Activated naive CD4-positive, alpha-beta T cell treated with anti-CD3 and anti-CD28 coated beads, Interleukin-2, amount 50 U/mL, for 72 hours (primary cell): ENCODE data around the gene KIF6. TPM values are rescaled to one million over a fixed set of nuclear protein-coding genes. Genes with fewer than 3 reads are reported as not detected.
A peak's percentile ranks its signal among the peaks of the same experiment; 100 is the strongest.
"Not testable (repeated sequence)": the region's sequence is repeated elsewhere in the genome, so short reads cannot be mapped to it uniquely, and the experiment has no call there.

Experiments used
- ATAC-seq, 2 donors: fragments of 150-1000 bp; cut with Tn5 transposase; 2 replicates each; pipeline ENCODE4 v1.10.0; 2021; ENCODE audit warnings: mild to moderate bottlenecking in 2 of 2, moderate library complexity in 2 of 2
- DNase-seq, 2 donors: peaks; one replicate each; pipeline ENCODE4 v3.0.0; 2021 to 2022; ENCODE audit warnings: low spot score in 2 of 2
- H3K27ac Mint-ChIP-seq, 2 donors: one replicate each; pipeline ENCODE4 v1.8.0; 2022; ENCODE audit warnings: mild to moderate bottlenecking in 2 of 2, mixed read lengths in 2 of 2
- H3K36me3 Mint-ChIP-seq, 2 donors: one replicate each; pipeline ENCODE4 v1.8.0; 2022; ENCODE audit warnings: mixed read lengths in 2 of 2
- H3K9me3 Mint-ChIP-seq, 2 donors: one replicate each; pipeline ENCODE4 v1.8.0; 2022; ENCODE audit warnings: mixed read lengths in 2 of 2
- total RNA-seq, 2 donors: library from RNA; stranded (reverse); gene quantifications; one replicate each; pipeline ENCODE4 v1.2.3, GENCODE V29; 2022

KIF6 gene
- total RNA-seq, 2 donors from 2014 or later = 0.16 to 0.29 TPM

GRCh38 chr6:39731565-39731964 lies 6.4 kb upstream of the KIF6 start:
- H3K27ac Mint-ChIP-seq = no peak overlapping the region
- ATAC-seq (no peak), DNase-seq (no peak)
- H3K36me3 Mint-ChIP-seq = no peaks in the 10 kb centered on the region
- no peaks in the 10 kb centered on the region for H3K9me3 Mint-ChIP-seq

DNA sequence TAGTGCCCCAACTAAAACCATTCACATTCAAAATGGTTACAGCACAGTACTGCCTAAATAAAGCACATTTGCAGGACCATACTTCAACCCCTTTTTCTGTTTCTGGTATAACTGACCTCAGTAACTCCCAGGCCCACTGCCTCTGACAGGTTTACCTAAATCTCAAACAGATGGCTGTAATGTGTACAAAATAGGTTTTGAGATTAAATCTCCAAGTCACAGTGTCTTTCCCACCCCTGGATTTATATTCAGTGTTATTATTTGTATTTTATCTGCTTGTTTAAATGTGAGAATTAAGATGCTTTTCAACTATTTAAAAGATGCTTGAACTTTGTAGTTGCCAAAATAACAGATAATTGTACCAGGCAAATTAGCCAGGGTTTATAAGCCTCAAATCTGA lies 4.7 kb upstream of the KIF6 start:
- ATAC-seq (no peak), DNase-seq (no peak)
- Mint-ChIP-seq H3K9me3 (peaks cover 0 to 3% of the 10 kb centered on the region in 2 donors), H3K27ac (no peak overlapping the region), H3K36me3 (no peaks in the 10 kb centered on the region)

DNA sequence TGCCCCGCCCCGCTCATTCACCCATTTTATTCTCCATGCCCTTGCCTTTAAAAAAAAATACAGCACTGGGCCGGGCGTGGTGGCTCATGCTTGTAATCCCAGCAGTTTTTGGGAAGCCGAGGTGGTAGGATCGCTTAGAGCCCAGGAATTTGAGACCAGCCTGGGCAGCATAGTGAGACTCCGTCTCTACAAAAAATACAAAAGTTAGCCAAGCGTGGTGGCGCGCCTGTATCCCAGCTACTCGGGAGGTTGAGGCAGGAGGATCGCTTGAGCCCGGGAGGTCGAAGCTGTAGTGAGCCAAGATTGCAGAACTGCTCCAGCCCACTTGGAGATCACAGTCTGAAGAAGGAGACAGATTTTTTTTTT lies 407 bp upstream of the KIF6 start:
- ATAC-seq = no peak
- H3K27ac Mint-ChIP-seq = peak overlapping the region in 1 of 2 donors; percentile 82
- no peaks in the 10 kb centered on the region for H3K36me3 Mint-ChIP-seq

DNA sequence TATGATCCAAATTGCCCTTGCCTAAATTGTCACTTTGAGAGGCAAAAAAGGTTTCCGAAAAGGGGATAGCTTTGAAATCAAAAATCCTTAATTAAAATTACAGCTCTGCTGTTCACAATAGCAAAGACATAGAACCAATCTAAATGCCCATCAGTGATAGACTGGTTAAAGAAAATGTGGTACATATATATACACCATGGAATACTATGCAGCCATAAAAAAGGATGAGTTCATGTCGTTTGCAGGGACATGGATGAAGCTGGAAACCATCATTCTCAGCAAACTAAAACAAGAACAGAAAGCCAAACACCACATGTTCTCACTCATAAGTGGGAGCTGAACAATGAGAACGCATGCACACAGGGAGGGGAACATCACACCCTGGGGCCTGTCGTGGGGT lies 1.9 kb downstream of the KIF6 start:
- H3K27ac Mint-ChIP-seq, ATAC-seq, H3K9me3 Mint-ChIP-seq, DNase-seq, H3K36me3 Mint-ChIP-seq: not testable (repeated sequence)

More for the DNA sequence above, 407 bp upstream of the KIF6 start:
- DNase-seq = no peak
- peaks cover 0 to 3% of the 10 kb centered on the region in 2 donors for H3K9me3 Mint-ChIP-seq

DNA sequence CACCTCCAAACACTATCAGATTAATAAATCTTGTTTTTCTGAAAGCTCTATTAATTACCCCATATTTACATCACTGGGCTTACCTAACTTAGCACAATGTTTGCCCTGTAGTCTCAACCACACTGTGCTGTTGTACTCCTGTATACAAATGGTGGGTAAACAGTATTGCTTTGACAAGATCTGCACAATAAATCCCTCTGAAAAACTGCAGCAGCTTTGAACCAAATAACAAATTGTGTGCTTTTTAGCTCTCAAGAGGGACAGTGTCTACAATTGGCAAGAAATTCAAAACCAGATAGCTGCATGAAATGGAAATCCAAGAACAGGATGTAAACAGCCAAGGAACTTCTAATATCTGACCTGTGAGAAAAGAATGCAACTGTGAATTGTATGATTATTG lies 10.4 kb downstream of the KIF6 start:
- no peak for ATAC-seq

DNA sequence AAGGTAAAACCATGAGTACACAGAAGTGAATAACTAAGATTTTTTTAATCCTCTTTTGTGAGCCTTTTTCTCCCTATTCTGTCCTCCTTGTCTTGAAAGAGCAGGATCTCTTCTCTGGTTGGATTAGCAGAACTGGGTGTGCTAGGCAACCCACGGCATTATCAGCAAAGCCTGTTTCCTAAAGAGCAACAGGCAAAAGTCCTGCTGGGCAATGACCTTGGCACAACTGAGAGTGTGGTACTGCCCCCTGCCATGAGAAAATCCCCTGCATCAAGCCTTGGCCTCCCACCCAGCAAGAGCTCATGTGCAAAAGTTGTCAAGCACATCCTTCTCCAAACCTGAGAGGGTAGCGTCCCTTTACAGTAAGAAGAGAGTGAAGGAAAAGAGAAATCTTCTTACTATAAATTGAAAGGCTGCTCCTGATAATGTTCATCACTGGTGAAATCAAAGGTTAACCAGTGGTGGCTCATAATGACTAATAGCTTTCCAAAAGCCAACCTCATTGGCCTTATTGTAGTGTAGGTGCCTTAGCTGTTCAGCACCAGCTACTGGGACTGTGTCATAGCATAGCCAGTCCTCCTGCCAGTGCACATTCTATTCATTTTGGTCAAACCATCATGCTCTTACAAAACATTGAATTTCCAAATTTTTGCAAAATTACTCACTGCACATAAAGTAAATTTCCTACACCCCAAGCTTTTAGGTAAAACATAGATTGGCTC lies 17.1 kb downstream of the KIF6 start:
- Mint-ChIP-seq H3K9me3 (no peaks in the 10 kb centered on the region), H3K36me3 (no peaks in the 10 kb centered on the region), H3K27ac (no peak overlapping the region)
- ATAC-seq (peak in 1 of 2 donors; percentile 75), DNase-seq (no peak)

More for the DNA sequence above, 10.4 kb downstream of the KIF6 start:
- no peak for DNase-seq
- Mint-ChIP-seq H3K36me3 (no peaks in the 10 kb centered on the region), H3K9me3 (no peaks in the 10 kb centered on the region), H3K27ac (no peak overlapping the region)

- DNase-seq (no peak), ATAC-seq (no peak)
- no peaks in the 10 kb centered on the region for H3K9me3 Mint-ChIP-seq
- H3K36me3 Mint-ChIP-seq = no peaks in the 10 kb centered on the region
- no peak overlapping the region for H3K27ac Mint-ChIP-seq
Observed at GRCh38 chr6:39706819-39707335, 18.3 kb downstream of the KIF6 start.

GRCh38 chr6:39702265-39702664 lies 22.9 kb downstream of the KIF6 start:
- no peak for DNase-seq
- no peak for ATAC-seq
- Mint-ChIP-seq H3K36me3 (no peaks in the 10 kb centered on the region), H3K27ac (no peak overlapping the region), H3K9me3 (no peaks in the 10 kb centered on the region)

DNA sequence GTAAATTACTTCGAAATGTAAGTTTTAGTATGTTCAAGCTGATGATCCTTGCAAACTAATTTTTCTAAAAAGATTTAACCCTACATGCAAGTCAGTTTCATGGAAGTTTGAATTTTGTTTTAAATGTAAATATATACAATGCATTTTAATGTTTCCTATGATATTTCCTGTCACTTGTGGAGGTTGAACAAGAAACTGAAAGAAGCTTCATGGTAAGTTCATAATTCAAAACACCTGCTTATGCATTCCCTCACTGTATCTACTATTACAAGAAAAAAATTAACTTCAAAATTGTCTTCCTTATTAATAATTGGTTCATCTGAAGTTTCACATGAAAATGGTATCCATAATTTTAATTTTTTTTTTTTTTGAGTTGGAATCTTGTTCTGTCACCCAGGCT lies 24.8 kb downstream of the KIF6 start:
- Mint-ChIP-seq H3K27ac (no peak overlapping the region), H3K36me3 (no peaks in the 10 kb centered on the region), H3K9me3 (no peaks in the 10 kb centered on the region)
- ATAC-seq (no peak), DNase-seq (no peak)

DNA sequence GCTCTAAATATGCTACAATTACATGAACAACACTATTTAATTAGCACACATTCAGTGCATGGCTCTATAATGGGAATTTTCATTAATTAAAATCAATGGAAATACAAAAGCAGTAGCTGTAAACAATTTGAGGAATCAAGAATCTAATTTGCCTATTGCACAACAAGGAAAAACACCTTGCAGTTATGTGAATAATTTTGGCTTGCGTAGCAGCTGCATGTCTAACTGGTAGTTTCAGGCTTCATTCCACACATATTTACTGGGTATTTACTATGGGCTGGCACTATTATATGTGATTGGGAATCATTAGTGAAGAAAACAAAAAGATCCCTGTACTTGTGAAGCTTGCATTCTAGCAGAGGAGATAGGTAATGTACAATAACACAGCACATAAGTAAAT lies 26.4 kb downstream of the KIF6 start:
- DNase-seq (no peak), ATAC-seq (no peak)
- no peaks in the 10 kb centered on the region for H3K36me3 Mint-ChIP-seq
- no peak overlapping the region for H3K27ac Mint-ChIP-seq
- H3K9me3 Mint-ChIP-seq = no peaks in the 10 kb centered on the region

DNA sequence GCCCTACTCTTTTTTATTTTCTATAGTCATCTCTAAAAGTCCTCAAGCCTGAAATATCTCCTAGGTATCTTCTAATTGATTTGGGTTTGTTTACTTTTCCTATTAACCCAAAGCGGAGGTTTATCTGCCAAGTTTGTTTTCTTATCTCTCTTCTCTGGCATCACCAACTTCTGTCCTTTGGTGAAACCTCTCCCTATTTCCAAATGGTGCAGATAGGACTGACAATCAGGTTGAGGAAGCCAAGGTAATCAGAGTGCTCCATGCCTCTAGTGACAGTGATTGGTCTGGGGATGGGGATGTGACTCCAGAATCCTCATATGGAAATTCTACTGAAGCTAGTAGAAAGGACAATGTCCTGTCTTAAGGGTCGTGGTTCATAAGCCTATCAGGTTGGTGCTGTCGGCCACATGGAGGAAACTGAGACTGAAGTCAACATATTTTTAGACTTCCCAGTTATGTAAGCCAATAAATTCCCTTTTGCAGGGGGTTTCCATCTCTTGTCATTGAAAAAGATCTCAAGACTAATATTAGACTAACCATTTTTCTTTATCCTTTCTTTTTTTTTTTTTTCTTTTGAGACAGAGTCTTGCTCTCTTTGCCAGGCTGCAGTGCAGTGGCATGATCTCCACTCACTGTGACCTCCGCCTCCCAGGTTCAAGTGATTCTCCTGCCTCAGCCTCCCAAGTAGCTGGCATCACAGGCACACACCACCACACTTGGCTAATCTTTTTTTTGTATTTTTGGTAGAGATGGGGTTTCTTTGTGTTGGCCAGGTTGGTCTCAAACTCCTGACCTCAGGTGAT lies 28.0 kb downstream of the KIF6 start:
- DNase-seq = no peak
- Mint-ChIP-seq H3K36me3 (no peaks in the 10 kb centered on the region), H3K27ac (peak overlapping the region in 1 of 2 donors; percentile 29), H3K9me3 (no peaks in the 10 kb centered on the region)
- ATAC-seq = no peak

- ATAC-seq (no peak), DNase-seq (no peak)
- no peaks in the 10 kb centered on the region for H3K9me3 Mint-ChIP-seq
- no peak overlapping the region for H3K27ac Mint-ChIP-seq
- no peaks in the 10 kb centered on the region for H3K36me3 Mint-ChIP-seq
Observed at GRCh38 chr6:39695447-39695846, 29.8 kb downstream of the KIF6 start.

- Mint-ChIP-seq H3K27ac (no peak overlapping the region), H3K9me3 (no peaks in the 10 kb centered on the region), H3K36me3 (no peaks in the 10 kb centered on the region)
- no peak for ATAC-seq
- DNase-seq = no peak
Observed at GRCh38 chr6:39693206-39693605, 32.0 kb downstream of the KIF6 start.

DNA sequence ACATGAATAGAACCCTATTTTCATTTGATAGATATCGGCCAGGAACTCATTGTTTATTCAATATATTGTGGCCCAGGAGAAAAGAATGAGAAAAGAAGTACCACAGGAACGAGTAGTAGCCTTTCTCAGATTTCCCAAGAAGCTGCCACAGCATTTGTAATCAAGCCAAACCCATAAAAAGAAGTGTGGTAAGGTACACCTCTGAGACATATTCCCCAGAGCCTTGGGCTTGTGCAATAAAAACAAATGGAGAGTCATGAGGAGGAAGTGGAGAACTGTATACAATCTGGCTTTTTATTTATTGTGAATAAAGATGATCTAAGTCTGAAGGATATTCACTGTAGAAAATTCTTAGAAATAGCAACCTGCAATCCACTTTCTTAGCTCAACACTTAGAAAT lies 36.7 kb downstream of the KIF6 start:
- DNase-seq (no peak), ATAC-seq (no peak)
- Mint-ChIP-seq H3K27ac (no peak overlapping the region), H3K9me3 (no peaks in the 10 kb centered on the region), H3K36me3 (no peaks in the 10 kb centered on the region)

DNA sequence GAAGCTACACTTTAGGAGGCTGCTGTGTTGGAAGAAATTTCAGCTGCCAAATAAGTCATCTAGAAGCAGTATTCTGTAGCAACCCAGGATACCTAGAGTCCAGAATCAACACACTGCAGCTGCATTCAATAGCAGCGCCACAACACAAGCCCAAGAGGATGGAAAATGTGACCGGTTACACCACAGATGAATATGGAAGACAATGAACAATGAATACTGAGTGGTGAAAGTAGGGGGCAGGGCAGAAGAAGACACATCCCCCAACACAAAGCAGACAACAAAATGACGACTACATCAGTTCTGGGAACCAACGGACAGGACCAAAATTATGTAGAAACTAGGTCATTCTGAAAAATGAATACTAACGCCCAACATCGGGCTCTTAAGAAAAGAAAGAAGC lies 38.2 kb downstream of the KIF6 start:
- DNase-seq (no peak), ATAC-seq (no peak)
- Mint-ChIP-seq H3K36me3 (no peaks in the 10 kb centered on the region), H3K27ac (no peak overlapping the region), H3K9me3 (no peaks in the 10 kb centered on the region)

DNA sequence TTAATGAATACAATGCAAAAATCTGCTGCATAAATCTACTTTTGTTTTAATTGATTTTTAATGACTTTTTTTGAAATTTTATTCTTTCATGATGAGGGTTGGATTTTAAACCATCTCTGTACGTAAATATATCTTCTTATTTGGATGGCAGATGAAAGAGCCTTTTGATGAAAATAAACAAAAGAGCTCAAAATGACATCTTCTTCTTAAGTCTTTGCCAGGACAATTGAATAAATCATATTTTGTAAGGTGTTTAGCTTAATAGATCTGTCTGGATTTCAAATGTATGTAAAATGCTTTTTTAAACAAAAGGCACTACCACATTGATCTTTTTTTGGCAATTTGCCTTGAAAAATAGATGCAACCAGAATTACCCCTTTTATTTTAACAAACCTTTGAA lies 39.3 kb downstream of the KIF6 start:
- H3K27ac Mint-ChIP-seq = no peak overlapping the region
- H3K9me3 Mint-ChIP-seq = no peaks in the 10 kb centered on the region
- no peak for ATAC-seq
- no peak for DNase-seq
- H3K36me3 Mint-ChIP-seq = no peaks in the 10 kb centered on the region

GRCh38 chr6:39685489-39685826 lies 39.8 kb downstream of the KIF6 start:
- no peaks in the 10 kb centered on the region for H3K9me3 Mint-ChIP-seq
- H3K27ac Mint-ChIP-seq = no peak overlapping the region
- H3K36me3 Mint-ChIP-seq = no peaks in the 10 kb centered on the region
- ATAC-seq (no peak), DNase-seq (no peak)
